K562 (cell line): ENCODE data around the gene ANO8. TPM values are rescaled to one million over a fixed set of nuclear protein-coding genes. Genes with fewer than 3 reads are reported as not detected.

Experiments used
- FOXA3 ChIP-seq, 2 experiments: fragments of 450-650 bp in 1 of 2; sonication (generic) in 1 of 2; formaldehyde crosslinking; IDR thresholded peaks in 1 of 2; conservative IDR thresholded peaks in 1 of 2; 2 replicates each; pipeline versions ENCODE4 v1.4.0 to v1.8.0; 2020 to 2022; ENCODE audit warnings: mild to moderate bottlenecking in 2 of 2, missing genetic modification reagents in 1 of 2
- HCFC1 ChIP-seq: IDR thresholded peaks from 2 replicates; pipeline ENCODE4 v1.6.1; 2012; ENCODE audit warnings: low read depth, low read length, improper control_type of control experiment
- JUN ChIP-seq, 2 experiments: sonication (generic) in 1 of 2; formaldehyde crosslinking in 1 of 2; IDR thresholded peaks; 2 replicates each; pipeline versions ENCODE4 v1.6.1 to v1.8.0; 2012 to 2022; ENCODE audit warnings: borderline replicate concordance in 2 of 2, mild to moderate bottlenecking in 2 of 2, improper control_type of control experiment in 1 of 2, low read depth in 1 of 2, low read length in 1 of 2, missing genetic modification reagents in 1 of 2
- KHSRP ChIP-seq: fragments of 450-650 bp; IDR thresholded peaks from 2 replicates; pipeline ENCODE4 v1.6.1; 2017
- MXI1 ChIP-seq: IDR thresholded peaks from 2 replicates; pipeline ENCODE4 v1.6.1; 2011; ENCODE audit warnings: low read depth, mild to moderate bottlenecking, improper control_type of control experiment, low read length
- RNF219 ChIP-seq: fragments of 250-450 bp; sonication (Bioruptor Pico); IDR thresholded peaks from 2 replicates; pipeline ENCODE4 v1.5.0; 2022; ENCODE audit warnings: mild to moderate bottlenecking
- STAT5B ChIP-seq: fragments of 250-450 bp; sonication (Bioruptor Pico); IDR thresholded peaks from 2 replicates; pipeline ENCODE4 v1.8.0; 2021; ENCODE audit warnings: mild to moderate bottlenecking, inconsistent platforms
- TRIM25 ChIP-seq: fragments of 450-650 bp; IDR thresholded peaks from 2 replicates; pipeline ENCODE4 v1.7.0; 2016; ENCODE audit warnings: borderline replicate concordance
- TRIM28 ChIP-seq: fragments of 450-650 bp; IDR thresholded peaks from 2 replicates; pipeline ENCODE4 v1.6.1; 2017
- ZFP36 ChIP-seq: fragments of 150-350 bp; IDR thresholded peaks from 2 replicates; pipeline ENCODE4 v1.6.1; 2018; ENCODE audit warnings: low read length, low read depth; ENCODE audit not compliant: partially characterized antibody
- ZNF518B ChIP-seq: fragments of 250-450 bp; sonication (Bioruptor Pico); IDR thresholded peaks from 2 replicates; pipeline ENCODE4 v1.5.0; 2021; ENCODE audit warnings: mild to moderate bottlenecking, moderate library complexity
- ZNF699 ChIP-seq: fragments of 250-450 bp; sonication (Bioruptor Pico); IDR thresholded peaks from 2 replicates; pipeline ENCODE4 v1.8.0; 2021; ENCODE audit warnings: mild to moderate bottlenecking, moderate library complexity; ENCODE audit not compliant: insufficient replicate concordance
- polyA plus RNA-seq, 8 experiments: library from polyadenylated mRNA; depleted of rRNA in 4 of 8; stranded (reverse) in 5 of 8; unstranded in 3 of 8; fragments of >200 nt; fragmentation: Nextera tagmentation in 2 of 8; fragmentation: Illumina TruSeq in 1 of 8; extraction: Ambion mirVana in 2 of 8; extraction: Trizol in 1 of 8; gene quantifications; 2 replicates each; pipeline versions ENCODE4 v1.2.1 to v1.2.3, GENCODE V29; 2011 to 2014; ENCODE audit warnings: inconsistent platforms in 1 of 8, missing spikeins in 1 of 8
- total RNA-seq, 7 experiments: library from RNA; depleted of rRNA in 6 of 7; stranded (reverse); fragments of >200 nt in 6 of 7; fragmentation: Illumina TruSeq in 2 of 7; extraction: Trizol in 2 of 7; gene quantifications; 2 replicates each; pipeline versions ENCODE4 v1.2.1 to v1.2.3, GENCODE V29; 2011 to 2021; ENCODE audit warnings: low replicate concordance in 1 of 7
- TF ChIP-seq, protein P1 (sequence below): fragments of 450-650 bp; formaldehyde crosslinking; IDR thresholded peaks from 2 replicates; pipeline ENCODE4 v1.4.0; 2022; ENCODE audit warnings: mild to moderate bottlenecking, moderate library complexity
- TF ChIP-seq, protein P2 (sequence below): fragments of 450-650 bp; formaldehyde crosslinking; IDR thresholded peaks from 2 replicates; pipeline ENCODE4 v1.4.0; 2022; ENCODE audit warnings: missing genetic modification characterization

Gene ANO8
- total and polyA plus RNA-seq, 9 of the 15 experiments (the other 6 are each of a cell fraction or from before 2014, with no cell fraction given), result 0.07 to 7.6 (median 2.3) TPM; not detected in 1

GRCh38 chr19:17336872-17337674, 2.4 kb upstream of the ANO8 start, which contains the start of gene GTPBP3 (continued):
- no peak for TF ChIP-seq STAT5B (CRISPR knock-in tag)
- TF ChIP-seq TRIM25, result peak; percentile 90; the same call in 1 of the 2 replicates
- no peak; the same call in 1 of the 2 replicates for TF ChIP-seq KHSRP
- TF ChIP-seq, protein P1, sequence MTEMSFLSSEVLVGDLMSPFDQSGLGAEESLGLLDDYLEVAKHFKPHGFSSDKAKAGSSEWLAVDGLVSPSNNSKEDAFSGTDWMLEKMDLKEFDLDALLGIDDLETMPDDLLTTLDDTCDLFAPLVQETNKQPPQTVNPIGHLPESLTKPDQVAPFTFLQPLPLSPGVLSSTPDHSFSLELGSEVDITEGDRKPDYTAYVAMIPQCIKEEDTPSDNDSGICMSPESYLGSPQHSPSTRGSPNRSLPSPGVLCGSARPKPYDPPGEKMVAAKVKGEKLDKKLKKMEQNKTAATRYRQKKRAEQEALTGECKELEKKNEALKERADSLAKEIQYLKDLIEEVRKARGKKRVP, result no peak
- TF ChIP-seq ZNF518B (CRISPR knock-in tag), result no peak
- TF ChIP-seq JUN (IDR thresholded peaks at IDR 0.05; ENCODE audit: borderline replicate concordance, low read depth, low read length), result peak; percentile 59; the same call in 1 of the 2 replicates
- TF ChIP-seq JUN (CRISPR knock-in tag; IDR thresholded peaks at IDR 0.05; ENCODE audit: borderline replicate concordance), result no peak
- no peak for TF ChIP-seq ZNF699 (CRISPR knock-in tag)
- TF ChIP-seq RNF219, result no peak
- TF ChIP-seq FOXA3 (CRISPR knock-in tag; conservative IDR thresholded peaks at IDR 0.05 in 1 of 2, IDR thresholded peaks at IDR 0.05 in 1 of 2), result no peak
- peak; percentile 36; the same call in 1 of the 2 replicates for TF ChIP-seq MXI1
- TF ChIP-seq, protein P2, sequence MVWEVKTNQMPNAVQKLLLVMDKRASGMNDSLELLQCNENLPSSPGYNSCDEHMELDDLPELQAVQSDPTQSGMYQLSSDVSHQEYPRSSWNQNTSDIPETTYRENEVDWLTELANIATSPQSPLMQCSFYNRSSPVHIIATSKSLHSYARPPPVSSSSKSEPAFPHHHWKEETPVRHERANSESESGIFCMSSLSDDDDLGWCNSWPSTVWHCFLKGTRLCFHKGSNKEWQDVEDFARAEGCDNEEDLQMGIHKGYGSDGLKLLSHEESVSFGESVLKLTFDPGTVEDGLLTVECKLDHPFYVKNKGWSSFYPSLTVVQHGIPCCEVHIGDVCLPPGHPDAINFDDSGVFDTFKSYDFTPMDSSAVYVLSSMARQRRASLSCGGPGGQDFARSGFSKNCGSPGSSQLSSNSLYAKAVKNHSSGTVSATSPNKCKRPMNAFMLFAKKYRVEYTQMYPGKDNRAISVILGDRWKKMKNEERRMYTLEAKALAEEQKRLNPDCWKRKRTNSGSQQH (CRISPR knock-in tag), result no peak
- TF ChIP-seq ZFP36, result peak; percentile 100
- TF ChIP-seq HCFC1, result peak; percentile 89
- TF ChIP-seq TRIM28, result peak; percentile 83; the same call in 1 of the 2 replicates
